GM12892 (cell line): ENCODE results near the gene MARCO.

Source experiments
- DNase-seq: peaks from one replicate; pipeline ENCODE4 v3.0.0; 2011; ENCODE audit not compliant: insufficient read length
- FAIRE-seq: peaks from 2 replicates; lab custom pipeline; 2011; peaks lifted over from hg19 to GRCh38; lab: Jason Lieb, UNC
- POLR2A ChIP-seq: IDR thresholded peaks from 2 replicates; pipeline ENCODE4 v1.6.1; 2011; ENCODE audit warnings: low read depth, low read length, control low read depth
- POLR2AphosphoS5 ChIP-seq: IDR thresholded peaks from 2 replicates; pipeline ENCODE4 v1.6.1; 2011; ENCODE audit warnings: low read depth, low read length, control low read depth
- TAF1 ChIP-seq: IDR thresholded peaks from 2 replicates; pipeline ENCODE4 v1.6.1; 2011; ENCODE audit warnings: low read depth, mild to moderate bottlenecking, control low read depth, low read length, borderline replicate concordance

MARCO gene

DNA sequence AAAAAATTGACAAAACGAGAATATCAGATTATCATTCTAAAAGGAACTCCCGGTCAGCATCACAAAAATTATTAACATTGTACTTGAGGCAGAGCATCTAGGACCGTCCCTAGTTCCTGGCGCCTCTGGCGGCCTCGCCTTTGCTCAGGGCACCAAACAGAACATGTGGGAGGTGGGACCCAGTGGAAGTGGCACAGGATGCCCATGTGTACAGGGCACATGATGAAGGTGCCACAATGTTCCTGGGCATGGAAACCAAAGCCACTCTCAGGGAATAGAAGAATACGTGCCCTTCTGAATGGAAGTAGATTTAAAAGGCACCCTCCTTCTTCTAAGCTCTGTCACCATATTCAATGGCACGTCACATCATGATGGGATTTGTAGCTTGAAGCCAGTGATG lies 30.1 kb upstream of the MARCO start:
- no peak for TF ChIP-seq POLR2A
- TF ChIP-seq POLR2AphosphoS5 = no peak
- no peak for TF ChIP-seq TAF1
- DNase-seq = no peak
- FAIRE-seq = no peak

DNA sequence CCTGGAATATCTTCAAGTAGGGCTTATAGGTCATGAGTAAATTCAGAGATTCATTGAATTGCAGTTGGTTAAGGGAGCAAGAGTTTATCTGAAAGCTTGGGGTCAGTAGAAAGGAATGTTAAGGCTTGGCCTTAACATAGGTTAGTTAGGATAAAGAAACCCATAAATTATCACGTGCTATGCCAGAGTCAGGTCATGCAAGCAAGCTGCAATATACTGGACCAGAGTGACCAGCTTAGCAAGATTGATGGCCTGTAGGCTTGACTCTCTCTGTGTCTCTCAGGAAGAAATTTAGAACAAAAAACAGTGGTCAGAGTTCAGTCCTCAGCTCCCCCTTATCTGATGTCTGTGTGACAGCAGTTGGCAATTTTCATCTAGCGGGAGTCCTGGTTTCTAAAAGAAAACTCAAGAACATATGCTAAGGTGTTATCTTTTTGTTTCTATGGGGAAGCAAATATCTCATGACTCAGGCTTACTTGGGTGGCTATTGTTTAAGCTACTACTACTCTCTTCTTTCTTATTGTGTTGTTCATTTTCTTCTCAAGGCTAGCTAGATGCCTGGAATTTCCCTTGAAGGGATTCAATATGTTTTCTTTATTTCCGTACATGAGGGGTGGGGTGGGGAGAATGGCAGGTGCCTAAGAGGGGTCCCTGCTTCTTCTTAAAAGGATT lies 28.7 kb upstream of the MARCO start:
- FAIRE-seq (no peak), DNase-seq (no peak)

GRCh38 chr2:118913803-118914645 lies 28.0 kb upstream of the MARCO start:
- FAIRE-seq (no peak), DNase-seq (no peak)
- TF ChIP-seq POLR2A (no peak), TAF1 (no peak), POLR2AphosphoS5 (no peak)

More for the DNA sequence above, 28.7 kb upstream of the MARCO start:
- TF ChIP-seq POLR2A (no peak), POLR2AphosphoS5 (no peak), TAF1 (no peak)

DNA sequence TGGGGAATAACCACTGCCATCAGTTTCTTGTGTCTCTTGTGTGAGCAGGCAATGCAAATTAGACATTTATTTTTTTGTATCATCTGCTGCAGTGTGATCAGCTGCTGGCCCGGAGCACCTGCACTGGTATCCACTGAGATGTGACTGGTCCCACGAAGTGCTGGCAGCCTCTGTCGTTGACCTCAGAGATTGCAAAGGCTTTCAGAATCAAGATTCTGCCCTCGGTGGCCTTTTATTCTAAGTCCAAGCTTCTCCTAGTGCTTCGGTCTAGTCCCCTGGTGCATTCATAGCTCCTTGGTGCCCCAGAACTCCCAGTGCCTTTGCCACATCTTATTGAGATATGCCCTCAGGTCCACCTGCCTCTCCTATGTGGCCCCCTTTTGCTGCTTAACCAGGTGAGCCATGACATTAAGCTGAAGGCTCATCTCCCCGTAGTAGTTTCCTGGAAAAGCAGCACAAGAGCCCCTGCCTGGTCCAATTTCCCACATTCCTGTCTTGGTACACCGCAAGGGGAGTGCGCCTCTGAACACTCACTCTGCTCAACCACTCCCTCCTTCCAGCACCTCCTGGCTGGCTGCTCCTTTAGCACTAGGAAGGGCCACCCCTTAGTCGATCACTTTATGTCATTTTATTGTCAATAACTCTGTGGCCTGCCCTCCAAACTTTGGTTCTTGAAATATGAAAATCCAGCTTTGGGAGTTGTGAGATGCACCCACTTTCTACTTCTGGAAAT lies 27.1 kb upstream of the MARCO start:
- no peak for DNase-seq
- TF ChIP-seq POLR2A = no peak
- TF ChIP-seq POLR2AphosphoS5 = no peak
- no peak for FAIRE-seq

DNA sequence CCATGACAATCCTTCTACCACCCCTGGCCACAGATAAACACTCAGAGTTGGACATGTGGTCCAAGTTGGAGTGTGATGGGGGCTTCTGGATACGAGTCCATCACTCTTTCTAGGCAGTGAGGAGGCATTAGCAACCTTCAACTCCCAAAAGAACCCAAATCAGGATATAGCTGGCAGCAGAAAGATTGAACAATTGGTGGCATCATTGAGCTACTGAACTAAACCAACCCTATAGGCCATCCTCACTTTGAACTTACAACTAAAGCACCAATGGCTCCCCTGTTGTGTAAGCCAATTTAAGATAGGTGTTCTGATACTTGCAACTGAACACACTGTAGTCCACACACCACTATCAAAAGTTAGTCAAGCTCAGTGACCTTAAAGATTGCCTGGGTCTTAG lies 24.0 kb upstream of the MARCO start:
- no peak for FAIRE-seq
- no peak for DNase-seq
- TF ChIP-seq POLR2AphosphoS5 = no peak
- TF ChIP-seq TAF1 = no peak
- no peak for TF ChIP-seq POLR2A

- no peak for DNase-seq
- no peak for FAIRE-seq
Observed at GRCh38 chr2:118921646-118922045, 20.3 kb upstream of the MARCO start.

DNA sequence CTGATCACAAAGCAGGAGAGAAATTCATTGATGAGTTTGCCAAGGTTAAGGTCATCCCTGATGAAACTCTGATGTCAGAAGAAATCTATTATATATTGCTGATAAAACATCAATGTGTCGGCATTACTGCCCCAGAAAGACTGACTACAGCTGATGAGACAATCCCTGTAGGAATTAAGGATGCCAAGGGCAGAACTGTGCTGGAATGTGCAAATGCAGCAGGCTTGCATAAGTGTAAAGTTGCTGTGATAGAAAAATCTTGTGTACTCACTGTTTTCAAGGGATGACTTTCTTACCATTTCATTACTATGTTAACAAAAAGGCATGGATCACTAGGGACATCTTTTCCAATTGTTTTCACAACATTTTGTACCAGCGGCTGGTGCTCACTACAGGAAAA lies 19.7 kb upstream of the MARCO start:
- FAIRE-seq (no peak), DNase-seq (no peak)
- TF ChIP-seq TAF1 (no peak), POLR2A (no peak), POLR2AphosphoS5 (no peak)

More at GRCh38 chr2:118921646-118922045, 20.3 kb upstream of the MARCO start:
- TF ChIP-seq TAF1 (no peak), POLR2A (no peak), POLR2AphosphoS5 (no peak)

GRCh38 chr2:118923371-118923770 lies 18.6 kb upstream of the MARCO start:
- TF ChIP-seq TAF1 = no peak
- TF ChIP-seq POLR2AphosphoS5 = no peak
- no peak for TF ChIP-seq POLR2A
- FAIRE-seq (no peak), DNase-seq (no peak)

DNA sequence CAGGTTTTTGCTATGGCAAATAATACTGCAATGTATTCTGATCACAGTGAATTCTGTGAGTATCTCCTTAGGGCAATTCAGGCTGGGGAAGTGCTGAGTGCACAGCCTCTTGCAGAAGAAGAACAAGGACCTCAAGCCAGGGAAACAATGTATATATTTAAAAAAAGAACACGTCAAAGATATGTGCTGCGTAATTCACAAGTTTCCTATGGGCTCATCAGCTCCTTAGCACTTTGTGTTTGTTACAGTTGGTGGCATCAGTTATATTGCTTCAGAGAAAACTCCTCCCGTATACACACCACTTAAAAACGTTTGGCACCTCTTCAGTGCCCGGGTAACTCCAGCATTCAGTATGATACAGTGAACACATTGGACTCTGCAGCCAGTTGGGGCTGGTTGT lies 16.5 kb upstream of the MARCO start:
- TF ChIP-seq POLR2A (no peak), TAF1 (no peak), POLR2AphosphoS5 (no peak)

DNA sequence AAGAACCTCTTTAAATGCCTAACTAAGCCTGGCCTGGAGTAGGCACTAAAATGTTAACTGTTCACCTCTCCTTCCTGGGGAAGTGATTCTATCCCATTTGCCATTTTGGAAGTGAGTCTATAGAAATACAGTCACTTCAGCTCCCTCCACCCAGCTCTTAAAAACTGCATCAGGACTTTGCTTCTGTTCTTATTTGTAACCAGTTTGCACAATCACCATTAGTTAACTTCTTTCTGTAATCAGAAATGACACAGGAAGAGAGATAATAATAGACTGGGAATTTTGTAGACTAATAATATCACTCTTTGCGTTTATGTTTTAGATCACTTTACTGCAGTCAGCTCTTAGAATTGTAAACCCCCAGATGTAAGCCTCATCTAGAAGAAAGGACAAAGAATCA lies 16.0 kb upstream of the MARCO start:
- FAIRE-seq (no peak), DNase-seq (no peak)
- no peak for TF ChIP-seq POLR2AphosphoS5

More for the DNA sequence above, 16.5 kb upstream of the MARCO start:
- DNase-seq (no peak), FAIRE-seq (no peak)

GRCh38 chr2:118929059-118929458 lies 12.9 kb upstream of the MARCO start:
- FAIRE-seq = no peak
- no peak for DNase-seq
- TF ChIP-seq POLR2A (no peak), POLR2AphosphoS5 (no peak), TAF1 (no peak)

- TF ChIP-seq POLR2A = no peak
- TF ChIP-seq POLR2AphosphoS5 = no peak
- TF ChIP-seq TAF1 = no peak
- no peak for DNase-seq
- no peak for FAIRE-seq
Observed at GRCh38 chr2:118932949-118933348, 9.0 kb upstream of the MARCO start.
